ENCODE results near the gene ELANE. TPM values are rescaled to one million over a fixed set of nuclear protein-coding genes. Genes with fewer than 3 reads are reported as not detected.

The ELANE gene
- total and polyA plus RNA-seq, 7 donors, result 0.39 to 0.95 (median 0.55) TPM; not detected in 2

DNA sequence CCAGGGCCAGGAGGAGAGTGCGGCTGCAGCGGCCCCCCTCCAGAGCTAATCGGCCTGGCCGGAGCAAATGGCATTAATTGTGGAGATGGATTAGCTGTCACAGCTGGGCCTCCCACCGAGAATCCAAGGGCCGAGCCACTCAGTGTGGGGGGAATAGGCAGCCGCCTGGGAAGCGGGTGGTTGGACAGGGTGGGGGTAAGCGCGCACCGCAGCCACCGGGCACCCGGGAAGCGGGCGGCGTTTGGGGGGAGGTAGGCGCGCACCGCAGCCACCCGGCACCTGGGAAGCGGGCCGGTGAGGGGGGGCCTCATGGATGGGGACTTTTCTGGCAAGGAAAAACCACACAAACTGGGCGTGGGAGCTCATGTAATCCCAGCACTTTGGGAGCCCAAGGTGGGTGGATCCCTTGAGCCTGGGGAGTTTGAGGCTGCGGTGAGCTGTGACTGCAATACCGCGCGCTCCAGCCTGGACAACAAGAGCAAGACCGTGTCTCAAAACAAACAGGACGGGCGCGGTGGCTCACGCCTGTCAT lies 51.2 kb downstream of the ELANE start:
- DNase-seq, result peak in 1 of 2 donors; percentile 45
- TF ChIP-seq, protein P1, sequence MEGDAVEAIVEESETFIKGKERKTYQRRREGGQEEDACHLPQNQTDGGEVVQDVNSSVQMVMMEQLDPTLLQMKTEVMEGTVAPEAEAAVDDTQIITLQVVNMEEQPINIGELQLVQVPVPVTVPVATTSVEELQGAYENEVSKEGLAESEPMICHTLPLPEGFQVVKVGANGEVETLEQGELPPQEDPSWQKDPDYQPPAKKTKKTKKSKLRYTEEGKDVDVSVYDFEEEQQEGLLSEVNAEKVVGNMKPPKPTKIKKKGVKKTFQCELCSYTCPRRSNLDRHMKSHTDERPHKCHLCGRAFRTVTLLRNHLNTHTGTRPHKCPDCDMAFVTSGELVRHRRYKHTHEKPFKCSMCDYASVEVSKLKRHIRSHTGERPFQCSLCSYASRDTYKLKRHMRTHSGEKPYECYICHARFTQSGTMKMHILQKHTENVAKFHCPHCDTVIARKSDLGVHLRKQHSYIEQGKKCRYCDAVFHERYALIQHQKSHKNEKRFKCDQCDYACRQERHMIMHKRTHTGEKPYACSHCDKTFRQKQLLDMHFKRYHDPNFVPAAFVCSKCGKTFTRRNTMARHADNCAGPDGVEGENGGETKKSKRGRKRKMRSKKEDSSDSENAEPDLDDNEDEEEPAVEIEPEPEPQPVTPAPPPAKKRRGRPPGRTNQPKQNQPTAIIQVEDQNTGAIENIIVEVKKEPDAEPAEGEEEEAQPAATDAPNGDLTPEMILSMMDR (IDR thresholded peaks at IDR 0.05), result no peak
- Histone ChIP-seq H3K4me3 (no peak overlapping the region), H3K9me3 (no peaks in the 10 kb centered on the region), H3K27me3 (ENCODE audit: insufficient read depth in 3 of 3, low read length in 2 of 3) (no peaks in the 10 kb centered on the region), H3K4me1 (no peaks in the 10 kb centered on the region), H3K27ac (no peak overlapping the region), H3K36me3 (ENCODE audit: insufficient read depth in 1 of 2, low read depth in 1 of 2) (peaks cover 0 to 16% of the 10 kb centered on the region in 2 donors)
- WGBS, 3 donors, result 58 to 68% (median 59%) methylated on average over 30 to 32 of the region's 32 CpGs
- peak in 1 of 4 donors; percentile 8 for ATAC-seq
- intact Hi-C loops (cut with DNase I), result no loop called here

DNA sequence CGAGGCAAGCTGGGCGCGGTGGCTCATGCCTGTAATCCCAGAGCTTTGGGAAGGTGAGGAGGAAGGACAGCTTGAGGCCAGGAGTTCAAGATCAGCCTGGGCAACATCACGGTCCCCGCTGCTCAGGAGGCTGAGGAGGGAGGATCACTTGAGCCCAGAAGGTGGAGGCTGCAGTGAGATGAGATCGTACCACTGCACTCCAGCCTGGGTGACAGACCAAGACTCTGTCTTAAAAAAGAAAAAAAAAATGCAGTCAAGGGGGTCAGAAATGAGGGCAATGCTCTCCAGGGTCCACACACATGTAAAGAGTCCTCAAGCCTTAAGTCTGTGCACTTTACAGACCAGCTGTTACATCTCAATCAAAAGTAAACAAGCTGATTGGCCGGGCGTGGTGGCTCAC lies 52.4 kb downstream of the ELANE start:
- Histone ChIP-seq H3K4me3 (no peak overlapping the region), H3K9me3 (no peaks in the 10 kb centered on the region), H3K27ac (no peak overlapping the region), H3K4me1 (no peaks in the 10 kb centered on the region), H3K27me3 (ENCODE audit: insufficient read depth in 3 of 3, low read length in 2 of 3) (no peaks in the 10 kb centered on the region), H3K36me3 (ENCODE audit: insufficient read depth in 1 of 2, low read depth in 1 of 2) (peaks cover 0 to 7% of the 10 kb centered on the region in 2 donors)
- ATAC-seq (no peak), DNase-seq (no peak)
- 91 to 93% (median 92%) methylated on average over 8 of the region's 8 CpGs for WGBS, 3 donors
- intact Hi-C loops (cut with DNase I), result no loop called here
- TF ChIP-seq, protein P1 (IDR thresholded peaks at IDR 0.05), result no peak

Other genes with a start within 250 kb of the ELANE start
- 10 to 100 TPM; 66.1 to 99.8 (median 81.4) TPM for gene POLRMT, start 218.8 kb upstream of the ELANE start, total RNA-seq
- gene POLRMT, start 218.8 kb upstream of the ELANE start, polyA plus RNA-seq, result 10 to 100 TPM; 61.7 to 79.6 (median 66.5) TPM
- under 1 TPM in 2 of 4 donors, not detected in 2; 0.15 to 0.26 TPM for gene FGF22, start 212.4 kb upstream of the ELANE start, total RNA-seq
- under 1 TPM; 0.14 to 0.42 (median 0.16) TPM for gene FGF22, start 212.4 kb upstream of the ELANE start, polyA plus RNA-seq
- gene RNF126, start 189.1 kb upstream of the ELANE start, total RNA-seq, result 10 to 100 TPM; 25.2 to 62.9 (median 50.4) TPM
- gene RNF126, start 189.1 kb upstream of the ELANE start, polyA plus RNA-seq, result 10 to 100 TPM; 48.8 to 72.1 (median 63.3) TPM
- 10 to 100 TPM in 2 of 4 donors, 1 to 10 TPM in 2; 5.4 to 11.5 (median 8.5) TPM for gene FSTL3, start 175.9 kb upstream of the ELANE start, total RNA-seq
- gene FSTL3, start 175.9 kb upstream of the ELANE start, polyA plus RNA-seq, result 10 to 100 TPM in 1 of 3 donors, 1 to 10 TPM in 2; 4.3 to 30.3 (median 6.1) TPM
- under 1 TPM in 1 of 4 donors, not detected in 3; 0.25 TPM for gene PRSS57, start 156.9 kb upstream of the ELANE start, total RNA-seq
- under 1 TPM in 1 of 3 donors, not detected in 2; 0.05 TPM for gene PRSS57, start 156.9 kb upstream of the ELANE start, polyA plus RNA-seq
- 10 to 100 TPM in 2 of 4 donors, 1 to 10 TPM in 2; 9.3 to 17.9 (median 10.9) TPM for gene PALM, start 143.4 kb upstream of the ELANE start, total RNA-seq
- 1 to 10 TPM; 4.9 to 9.6 (median 6.8) TPM for gene PALM, start 143.4 kb upstream of the ELANE start, polyA plus RNA-seq
- under 1 TPM in 1 of 4 donors, not detected in 3; 0.08 TPM for gene MISP, start 101.2 kb upstream of the ELANE start, total RNA-seq
- gene MISP, start 101.2 kb upstream of the ELANE start, polyA plus RNA-seq, result under 1 TPM in 2 of 3 donors, not detected in 1; 0.09 to 0.13 TPM
- 10 to 100 TPM; 36.5 to 69.4 (median 60.8) TPM for gene PTBP1, start 54.9 kb upstream of the ELANE start, total RNA-seq
- 10 to 100 TPM; 24.2 to 36.3 (median 25.1) TPM for gene PTBP1, start 54.9 kb upstream of the ELANE start, polyA plus RNA-seq
- gene PLPPR3, start 30.3 kb upstream of the ELANE start, total RNA-seq, result not detected
- gene PLPPR3, start 30.3 kb upstream of the ELANE start, polyA plus RNA-seq, result not detected
- gene AZU1, start 24.5 kb upstream of the ELANE start, total RNA-seq, result under 1 TPM in 1 of 4 donors, not detected in 3; 0.69 TPM
- gene AZU1, start 24.5 kb upstream of the ELANE start, polyA plus RNA-seq, result not detected
- gene PRTN3, start 11.3 kb upstream of the ELANE start, total RNA-seq, result under 1 TPM in 2 of 4 donors, not detected in 2; 0.22 to 0.34 TPM
- under 1 TPM in 2 of 3 donors, not detected in 1; 0.04 to 0.05 TPM for gene PRTN3, start 11.3 kb upstream of the ELANE start, polyA plus RNA-seq
- gene CFD, start 7.4 kb downstream of the ELANE start, total RNA-seq, result 10 to 100 TPM; 56.8 to 79.9 (median 64.2) TPM
- gene CFD, start 7.4 kb downstream of the ELANE start, polyA plus RNA-seq, result 100 to 1,000 TPM in 2 of 3 donors, 10 to 100 TPM in 1; 87.1 to 142 (median 142) TPM
- 10 to 100 TPM; 47.0 to 66.5 (median 56.7) TPM for gene MED16, start 40.9 kb downstream of the ELANE start, total RNA-seq
- 10 to 100 TPM; 30.7 to 55.8 (median 51.3) TPM for gene MED16, start 40.9 kb downstream of the ELANE start, polyA plus RNA-seq
- not detected for gene RNU6-9, start 41.2 kb downstream of the ELANE start, total RNA-seq
- gene RNU6-9, start 41.2 kb downstream of the ELANE start, polyA plus RNA-seq, result not detected
- gene R3HDM4, start 60.9 kb downstream of the ELANE start, total RNA-seq, result 10 to 100 TPM; 17.8 to 56.8 (median 50.6) TPM
- gene R3HDM4, start 60.9 kb downstream of the ELANE start, polyA plus RNA-seq, result 10 to 100 TPM; 37.4 to 92.0 (median 60.8) TPM
- not detected for gene KISS1R, start 65.0 kb downstream of the ELANE start, total RNA-seq
- under 1 TPM in 1 of 3 donors, not detected in 2; 0.16 TPM for gene KISS1R, start 65.0 kb downstream of the ELANE start, polyA plus RNA-seq
- gene ARID3A, start 73.7 kb downstream of the ELANE start, total RNA-seq, result 1 to 10 TPM; 4.2 to 6.7 (median 4.9) TPM
- gene ARID3A, start 73.7 kb downstream of the ELANE start, polyA plus RNA-seq, result 1 to 10 TPM; 2.3 to 4.2 (median 3.2) TPM
- gene WDR18, start 132.0 kb downstream of the ELANE start, total RNA-seq, result 10 to 100 TPM; 17.4 to 28.0 (median 20.3) TPM
- 10 to 100 TPM; 30.8 to 77.9 (median 39.0) TPM for gene WDR18, start 132.0 kb downstream of the ELANE start, polyA plus RNA-seq
- under 1 TPM in 1 of 4 donors, not detected in 3; 0.16 TPM for gene GRIN3B, start 148.1 kb downstream of the ELANE start, total RNA-seq
- gene GRIN3B, start 148.1 kb downstream of the ELANE start, polyA plus RNA-seq, result under 1 TPM in 1 of 3 donors, not detected in 2; 0.01 TPM
- gene TMEM259, start 168.8 kb downstream of the ELANE start, total RNA-seq, result 100 to 1,000 TPM in 1 of 4 donors, 10 to 100 TPM in 3; 67.1 to 128 (median 87.4) TPM
- gene TMEM259, start 168.8 kb downstream of the ELANE start, polyA plus RNA-seq, result 100 to 1,000 TPM in 1 of 3 donors, 10 to 100 TPM in 2; 80.6 to 133 (median 89.9) TPM
- gene RNU6-2, start 169.2 kb downstream of the ELANE start, total RNA-seq, result not detected
- gene RNU6-2, start 169.2 kb downstream of the ELANE start, polyA plus RNA-seq, result not detected
- 1 to 10 TPM; 3.0 to 9.5 (median 8.5) TPM for gene CNN2, start 174.3 kb downstream of the ELANE start, total RNA-seq
- gene CNN2, start 174.3 kb downstream of the ELANE start, polyA plus RNA-seq, result 1 to 10 TPM; 1.7 to 6.3 (median 2.3) TPM
- 10 to 100 TPM in 3 of 4 donors, 1 to 10 TPM in 1; 5.2 to 19.5 (median 16.5) TPM for gene ABCA7, start 187.8 kb downstream of the ELANE start, total RNA-seq
- 10 to 100 TPM in 1 of 3 donors, 1 to 10 TPM in 2; 2.6 to 10.1 (median 3.3) TPM for gene ABCA7, start 187.8 kb downstream of the ELANE start, polyA plus RNA-seq
- gene ARHGAP45, start 214.9 kb downstream of the ELANE start, total RNA-seq, result 1 to 10 TPM; 2.0 to 4.0 (median 3.2) TPM
- gene ARHGAP45, start 214.9 kb downstream of the ELANE start, polyA plus RNA-seq, result 1 to 10 TPM; 1.2 to 1.8 (median 1.8) TPM
- 100 to 1,000 TPM; 133 to 147 (median 143) TPM for gene POLR2E, start 243.1 kb downstream of the ELANE start, total RNA-seq
- gene POLR2E, start 243.1 kb downstream of the ELANE start, polyA plus RNA-seq, result 100 to 1,000 TPM; 170 to 243 (median 217) TPM

All from psoas muscle (tissue), 8 donors.